ENCODE data around the gene TRIM56.

DNA sequence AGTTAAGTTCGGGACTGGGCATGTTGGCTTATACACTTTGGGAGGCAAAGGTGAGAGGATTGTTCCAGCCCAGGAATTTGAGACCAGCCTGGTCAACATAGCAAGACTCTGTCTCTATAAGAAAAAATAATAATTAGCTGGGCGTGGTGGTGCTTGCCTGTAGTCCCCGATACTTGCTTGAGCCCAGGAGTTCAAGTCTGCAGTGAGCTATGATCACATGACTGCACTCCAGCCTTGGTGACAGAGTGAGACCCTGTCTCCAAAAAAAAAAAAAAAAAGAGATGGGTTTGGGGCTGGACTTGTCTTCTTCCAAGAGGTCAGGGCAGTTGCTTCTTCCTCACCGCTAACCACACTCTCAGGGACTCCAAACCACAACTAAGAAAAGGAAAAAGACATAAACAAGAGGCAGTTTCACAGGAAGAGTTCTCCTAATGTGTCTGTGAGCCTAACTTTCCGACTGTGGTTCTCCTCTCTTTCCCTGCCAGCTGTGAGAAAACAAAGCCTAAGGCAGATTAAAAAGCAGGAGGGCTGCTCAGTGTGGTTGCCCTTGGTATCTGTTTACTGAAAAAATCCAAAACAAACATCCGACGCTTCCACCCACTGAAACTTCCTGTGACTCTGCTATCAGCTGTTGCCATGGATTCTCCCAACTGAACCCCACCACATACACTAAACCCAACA, 39.2 kb downstream of the TRIM56 start:
- TF ChIP-seq, protein P1, sequence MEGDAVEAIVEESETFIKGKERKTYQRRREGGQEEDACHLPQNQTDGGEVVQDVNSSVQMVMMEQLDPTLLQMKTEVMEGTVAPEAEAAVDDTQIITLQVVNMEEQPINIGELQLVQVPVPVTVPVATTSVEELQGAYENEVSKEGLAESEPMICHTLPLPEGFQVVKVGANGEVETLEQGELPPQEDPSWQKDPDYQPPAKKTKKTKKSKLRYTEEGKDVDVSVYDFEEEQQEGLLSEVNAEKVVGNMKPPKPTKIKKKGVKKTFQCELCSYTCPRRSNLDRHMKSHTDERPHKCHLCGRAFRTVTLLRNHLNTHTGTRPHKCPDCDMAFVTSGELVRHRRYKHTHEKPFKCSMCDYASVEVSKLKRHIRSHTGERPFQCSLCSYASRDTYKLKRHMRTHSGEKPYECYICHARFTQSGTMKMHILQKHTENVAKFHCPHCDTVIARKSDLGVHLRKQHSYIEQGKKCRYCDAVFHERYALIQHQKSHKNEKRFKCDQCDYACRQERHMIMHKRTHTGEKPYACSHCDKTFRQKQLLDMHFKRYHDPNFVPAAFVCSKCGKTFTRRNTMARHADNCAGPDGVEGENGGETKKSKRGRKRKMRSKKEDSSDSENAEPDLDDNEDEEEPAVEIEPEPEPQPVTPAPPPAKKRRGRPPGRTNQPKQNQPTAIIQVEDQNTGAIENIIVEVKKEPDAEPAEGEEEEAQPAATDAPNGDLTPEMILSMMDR (IDR thresholded peaks at IDR 0.05 in 4 of 5, conservative IDR thresholded peaks at IDR 0.05 in 1 of 5), result no peak
- no peak for TF ChIP-seq POLR2A (IDR thresholded peaks at IDR 0.05)

Measured in gastrocnemius medialis (tissue), 4 donors.